ENCODE data around the gene GPR26.

- TF ChIP-seq POLR2A (IDR thresholded peaks at IDR 0.05) (no peak), CTCF (IDR thresholded peaks at IDR 0.05) (no peak)
These were observed 28.8 kb upstream of the GPR26 start for GRCh38 chr10:123637326-123637880.
